GM18870 (cell line): Measurements from ENCODE around the gene CROCC2.

ENCODE experiments used
- ATAC-seq: cut with Tn5 transposase; IDR thresholded peaks from one replicate; pipeline ENCODE4 v1.9.1; 2021; ENCODE audit warnings: moderate library complexity; ENCODE audit not compliant: unreplicated experiment

Gene CROCC2

DNA sequence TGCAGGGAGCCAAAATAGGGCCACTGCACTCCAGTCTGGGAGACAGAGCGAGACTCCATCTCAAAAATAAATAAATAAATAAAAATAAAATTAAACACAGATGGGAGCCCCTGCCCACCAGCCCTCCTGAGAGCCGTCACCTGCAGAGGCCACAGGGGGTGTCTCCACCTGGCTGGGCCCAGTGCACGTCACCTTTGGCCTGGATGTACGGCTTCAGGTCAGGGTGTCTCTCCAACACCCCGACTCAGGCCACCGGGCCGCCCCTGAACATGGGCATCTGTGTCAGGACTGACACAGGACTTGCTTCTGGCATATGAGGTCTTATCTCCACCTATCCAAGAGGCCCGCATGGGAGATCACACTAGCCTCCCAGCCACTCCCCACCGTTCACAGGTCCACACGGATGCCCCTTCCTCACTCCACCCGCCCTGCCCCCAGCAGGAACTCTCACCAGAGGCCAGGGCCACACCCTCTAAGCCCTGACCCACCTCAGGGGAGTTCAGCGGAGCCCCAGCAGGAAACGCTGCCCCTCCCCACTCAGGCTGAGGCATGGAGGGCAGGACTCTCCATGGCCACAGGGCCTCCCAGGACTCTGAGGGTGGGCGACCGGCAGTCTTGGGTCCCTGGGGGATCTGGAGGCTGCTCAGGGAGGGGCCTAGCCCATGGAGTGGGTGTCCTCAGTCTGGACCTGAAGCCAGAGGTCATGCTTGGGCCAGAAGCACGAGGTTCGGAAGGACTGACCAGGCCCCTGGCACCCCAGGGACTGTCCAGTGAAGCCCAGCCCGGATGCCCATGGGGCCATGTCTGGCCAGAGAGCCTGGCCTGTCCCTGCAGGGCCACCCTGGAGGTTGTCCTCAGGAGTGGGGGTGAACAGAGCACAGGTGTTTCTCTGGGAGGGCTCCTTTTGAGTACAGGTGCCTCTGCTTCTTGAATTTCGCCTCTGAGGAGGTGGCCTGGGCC, 1.6 kb upstream of the CROCC2 start:
- ATAC-seq, result no peak

- ATAC-seq, result no peak
Measured at GRCh38 chr2:240905176-240905781, 857 bp upstream of the CROCC2 start.

DNA sequence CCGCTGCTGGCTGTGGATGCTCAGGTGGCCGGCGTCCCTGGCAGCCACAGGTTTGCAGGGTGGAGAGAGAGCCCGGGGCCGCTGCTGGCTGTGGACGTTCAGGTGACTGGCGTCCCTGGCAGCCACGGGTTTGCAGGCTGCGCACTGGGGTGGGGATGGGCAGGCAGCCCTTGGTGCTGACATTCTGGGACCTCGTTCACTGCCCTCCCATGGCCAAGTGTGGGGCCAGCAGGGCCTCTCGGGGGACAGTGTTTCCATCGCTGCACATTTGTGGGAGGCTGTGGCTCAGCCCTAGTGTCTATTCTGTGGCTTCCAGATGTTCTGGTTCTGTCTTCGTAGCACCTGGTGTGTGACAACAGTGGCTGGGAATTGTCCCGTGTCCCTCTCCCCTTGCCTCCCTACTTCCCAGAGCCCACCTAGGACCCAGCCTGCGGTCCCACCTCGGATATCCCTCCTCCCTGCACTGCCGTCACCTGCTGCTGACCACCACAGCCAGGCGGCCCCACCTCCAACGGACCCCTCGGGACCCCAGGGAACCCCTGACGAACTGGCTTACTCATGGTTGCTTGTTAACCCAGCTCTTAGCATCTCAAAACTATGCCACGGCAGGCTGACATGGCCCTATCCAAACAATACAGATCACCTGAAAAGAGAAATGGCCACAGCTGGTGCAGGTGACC, 915 bp downstream of the CROCC2 start:
- ATAC-seq, result no peak

DNA sequence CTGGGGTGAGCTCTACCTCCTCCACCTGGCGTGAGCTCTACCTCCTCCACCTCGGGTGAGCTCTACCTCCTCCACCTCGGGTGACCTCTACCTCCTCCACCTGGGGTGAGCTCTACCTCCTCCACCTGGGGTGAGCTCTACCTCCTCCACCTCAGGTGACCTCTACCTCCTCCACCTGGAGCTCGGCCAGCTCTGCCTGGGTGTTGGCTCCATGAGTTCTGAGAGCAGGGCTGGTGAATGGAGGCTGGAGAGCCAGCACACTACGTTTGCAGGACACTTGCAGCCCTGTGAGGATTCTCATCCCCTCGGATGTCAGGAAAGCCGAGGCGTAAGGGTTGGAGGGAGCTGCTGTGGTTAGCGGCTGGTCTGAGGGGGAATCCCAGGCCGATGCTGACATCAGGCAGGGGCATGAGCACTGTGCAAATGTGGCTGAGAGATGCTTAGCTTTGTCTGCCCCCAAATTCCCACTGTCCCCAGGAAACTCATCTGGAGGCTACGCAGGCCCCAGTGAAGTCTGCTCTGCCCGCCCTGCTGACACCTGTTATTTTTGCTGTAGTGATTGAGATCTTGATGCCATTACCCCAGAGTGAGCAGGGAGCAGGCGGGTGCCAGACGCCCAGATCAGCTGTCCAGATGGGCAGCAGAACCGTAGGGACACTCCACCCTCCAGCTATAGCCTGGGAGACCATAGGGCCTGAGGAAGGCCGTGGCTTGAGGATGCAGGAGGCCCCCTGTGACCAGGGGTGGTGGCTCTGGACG, 3.3 kb downstream of the CROCC2 start:
- no peak for ATAC-seq

- ATAC-seq, result no peak
Measured at GRCh38 chr2:240911641-240912265, 5.6 kb downstream of the CROCC2 start.

- no peak for ATAC-seq
Measured at GRCh38 chr2:240912878-240913809, 7.0 kb downstream of the CROCC2 start.

DNA sequence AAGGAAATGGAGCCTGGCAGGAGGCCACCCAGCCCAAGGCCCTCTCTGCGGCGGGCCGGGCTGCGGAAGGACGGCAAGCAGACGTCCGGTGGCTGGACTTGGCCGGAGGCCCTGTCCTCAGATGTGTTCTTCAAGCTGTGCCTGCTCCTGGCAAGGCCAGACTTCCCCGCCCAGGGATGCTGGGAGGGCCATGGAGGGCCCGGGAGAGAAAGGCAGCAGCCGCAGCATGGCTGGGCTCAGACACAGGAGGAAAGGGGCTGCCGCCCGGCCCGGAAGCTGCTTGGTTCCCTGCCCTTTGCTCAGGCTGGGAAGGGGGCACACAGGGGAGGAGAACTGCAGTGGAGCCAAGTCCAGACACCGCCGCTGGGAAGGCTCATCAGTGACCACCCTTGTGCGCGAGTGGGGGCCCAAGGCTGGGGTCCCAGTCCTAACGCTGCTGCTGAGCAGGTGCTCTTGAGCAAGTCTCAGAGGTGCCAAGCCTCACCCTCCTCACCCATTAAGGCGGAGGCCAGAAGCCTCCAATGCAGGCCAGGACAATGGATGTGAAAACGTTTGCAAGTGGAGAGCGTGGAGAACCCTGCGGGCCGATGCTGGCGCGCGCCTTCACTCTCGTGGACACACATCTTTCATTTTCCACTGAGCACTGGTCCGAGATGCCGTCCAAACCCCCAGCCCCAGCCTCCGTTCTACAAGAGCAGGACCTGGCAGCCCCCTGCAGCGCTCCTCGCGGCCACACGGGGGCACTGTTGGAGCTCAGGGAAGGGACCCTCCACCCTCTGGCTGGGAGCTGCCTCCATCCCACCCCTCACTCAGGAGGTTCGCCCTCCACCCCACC, 7.9 kb downstream of the CROCC2 start:
- ATAC-seq, result no peak

- ATAC-seq, result no peak
Measured at GRCh38 chr2:240914645-240915525, 8.7 kb downstream of the CROCC2 start.

DNA sequence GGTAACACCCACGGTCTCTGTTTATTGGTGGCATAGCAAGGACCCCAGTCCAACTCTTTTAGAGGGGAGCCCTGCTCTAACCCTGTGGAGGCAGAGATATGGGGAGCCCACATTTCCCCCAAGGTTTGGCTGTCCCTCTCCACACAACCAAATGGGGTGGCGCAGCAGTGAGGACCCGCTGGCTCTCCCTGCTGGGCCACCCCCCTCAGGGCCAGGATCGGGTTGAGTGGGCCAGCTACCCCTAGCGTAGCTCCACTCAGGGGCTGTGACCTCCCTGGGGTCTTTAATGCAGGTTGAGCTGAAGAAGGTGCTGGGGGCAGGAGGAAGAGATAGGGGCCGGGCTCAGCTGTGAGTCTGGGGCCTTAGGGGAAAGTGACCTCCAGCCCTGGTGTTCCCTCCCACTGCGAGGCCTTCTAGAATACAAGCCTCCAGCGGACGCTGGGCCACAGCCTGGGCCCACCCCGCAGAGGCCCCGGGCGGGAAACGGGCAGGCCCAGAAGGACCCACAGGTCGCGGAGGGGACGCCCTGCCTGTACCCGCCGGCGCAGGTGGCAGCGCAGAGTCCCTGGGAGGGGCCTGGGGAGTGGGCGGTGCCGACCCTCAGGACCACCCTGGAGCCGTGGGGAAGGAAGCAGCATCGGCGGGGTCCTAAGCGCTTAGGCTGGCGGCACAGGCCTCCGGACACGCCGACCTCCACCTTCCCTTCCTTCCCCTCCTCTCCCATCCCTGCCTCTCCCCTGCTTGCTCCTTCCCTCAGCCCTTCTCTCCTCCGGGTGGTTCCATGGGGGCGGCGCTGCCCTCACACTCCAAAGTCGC, 9.6 kb downstream of the CROCC2 start:
- no peak for ATAC-seq

DNA sequence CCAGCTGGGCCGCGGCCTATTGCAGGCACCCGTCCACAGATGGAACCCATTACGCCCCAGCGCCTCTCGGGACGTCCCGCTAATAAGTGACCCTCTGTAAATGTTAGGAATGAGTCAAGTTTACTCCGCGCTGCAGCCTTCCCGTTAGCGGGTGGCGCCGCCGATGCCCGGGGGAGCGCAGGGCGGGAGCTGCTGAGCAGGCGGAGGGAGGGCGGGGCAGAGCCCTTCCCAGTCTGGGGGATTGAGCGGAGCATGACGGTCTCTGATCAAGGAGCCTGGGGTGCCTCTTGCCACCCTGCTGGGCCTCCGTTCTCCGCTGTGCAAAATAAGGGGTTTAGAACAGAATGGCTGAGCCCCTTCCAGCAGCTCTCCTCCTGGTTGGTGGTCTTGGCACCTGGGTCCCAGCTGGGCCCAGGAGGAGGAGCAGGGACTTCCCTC, 10.5 kb downstream of the CROCC2 start:
- no peak for ATAC-seq

DNA sequence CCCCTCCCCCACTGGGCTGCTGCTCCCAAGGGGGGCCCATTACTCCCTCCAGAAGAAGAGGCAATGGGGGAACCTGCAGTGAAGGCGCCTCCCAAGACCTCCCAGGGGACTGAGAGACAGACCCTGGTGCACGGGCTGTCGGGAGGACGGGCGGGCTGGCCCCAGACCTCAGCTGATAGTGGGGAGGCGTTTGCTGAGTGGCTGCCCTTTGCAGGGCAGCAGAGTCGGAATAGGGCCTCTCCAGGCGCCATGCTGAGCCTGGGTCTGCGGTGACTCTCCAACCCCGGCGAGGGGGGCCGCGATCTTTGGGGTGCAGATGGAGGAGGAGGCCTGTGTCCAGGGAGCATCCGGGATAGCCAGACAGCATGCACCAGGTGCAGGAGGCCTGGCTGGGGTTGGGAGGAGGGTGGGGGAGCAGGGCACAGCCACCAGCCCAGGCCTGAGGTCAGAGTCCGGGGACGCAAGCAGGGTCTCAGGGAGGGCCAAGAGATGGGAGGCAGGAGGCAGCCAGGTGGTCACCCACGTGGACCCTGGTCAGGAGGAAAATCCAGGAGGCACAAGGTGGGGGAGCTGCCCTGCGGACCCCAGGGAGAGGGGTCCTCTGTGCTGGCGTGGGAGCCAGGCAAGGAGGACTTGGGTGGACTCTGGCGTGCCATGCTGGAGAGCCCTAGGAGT, 11.0 kb downstream of the CROCC2 start:
- no peak for ATAC-seq

- no peak for ATAC-seq
Measured at GRCh38 chr2:240917684-240918257, 11.6 kb downstream of the CROCC2 start.

- no peak for ATAC-seq
Measured at GRCh38 chr2:240918258-240919091, 12.3 kb downstream of the CROCC2 start.

DNA sequence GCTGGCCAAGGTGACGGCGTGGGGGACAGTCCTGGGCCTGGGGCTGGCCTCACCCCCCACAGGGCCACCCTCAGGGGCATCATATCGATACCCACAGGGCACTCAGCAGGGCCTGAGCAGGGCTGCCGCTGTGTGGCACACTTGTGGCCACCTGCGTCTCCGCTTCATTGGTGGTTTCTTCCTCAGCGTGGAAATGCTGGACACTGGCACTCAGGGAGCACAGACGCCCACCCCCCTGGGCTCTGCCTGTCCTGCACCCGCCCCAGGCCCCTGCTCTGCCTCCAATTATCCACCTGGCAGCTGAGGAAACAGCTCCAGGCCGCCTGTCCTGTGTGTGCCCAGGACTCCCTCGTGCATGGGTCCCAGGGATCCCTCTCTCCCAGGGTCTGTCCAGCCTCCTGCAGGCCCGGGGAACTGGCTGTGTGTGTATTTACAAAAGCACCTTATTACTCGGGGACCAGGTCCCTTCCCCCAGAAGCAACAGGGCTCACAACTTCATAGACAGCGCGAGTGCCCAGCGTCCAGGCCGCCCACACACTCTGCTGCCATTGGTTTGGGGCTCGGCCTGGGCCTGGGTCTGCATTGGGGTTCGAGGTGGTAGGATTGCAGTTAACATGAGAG, 13.1 kb downstream of the CROCC2 start:
- no peak for ATAC-seq
